Gastrocnemius medialis (tissue), 4 donors: ENCODE results near the gene RMI2.

Experiments
- POLR2A ChIP-seq, 2 donors: fragments of 450-650 bp; IDR thresholded peaks; one replicate each; pipeline ENCODE4 v1.6.1; 2017; ENCODE audit warnings: antibody characterized with exemption in 2 of 2, mild to moderate bottlenecking in 2 of 2, moderate library complexity in 2 of 2
- TF ChIP-seq, protein P1 (sequence below), 5 experiments: fragments of 450-650 bp in 3 of 5; fragments of 200-600 bp in 2 of 5; sonication (generic) in 2 of 5; IDR thresholded peaks in 4 of 5; conservative IDR thresholded peaks in 1 of 5; 1 replicate in 4 of 5; 2 replicates in 1 of 5; pipeline ENCODE4 v1.5.1; 2016 to 2019; ENCODE audit warnings: antibody characterized with exemption in 5 of 5, mild to moderate bottlenecking in 3 of 5, moderate library complexity in 3 of 5

- TF ChIP-seq, protein P1, sequence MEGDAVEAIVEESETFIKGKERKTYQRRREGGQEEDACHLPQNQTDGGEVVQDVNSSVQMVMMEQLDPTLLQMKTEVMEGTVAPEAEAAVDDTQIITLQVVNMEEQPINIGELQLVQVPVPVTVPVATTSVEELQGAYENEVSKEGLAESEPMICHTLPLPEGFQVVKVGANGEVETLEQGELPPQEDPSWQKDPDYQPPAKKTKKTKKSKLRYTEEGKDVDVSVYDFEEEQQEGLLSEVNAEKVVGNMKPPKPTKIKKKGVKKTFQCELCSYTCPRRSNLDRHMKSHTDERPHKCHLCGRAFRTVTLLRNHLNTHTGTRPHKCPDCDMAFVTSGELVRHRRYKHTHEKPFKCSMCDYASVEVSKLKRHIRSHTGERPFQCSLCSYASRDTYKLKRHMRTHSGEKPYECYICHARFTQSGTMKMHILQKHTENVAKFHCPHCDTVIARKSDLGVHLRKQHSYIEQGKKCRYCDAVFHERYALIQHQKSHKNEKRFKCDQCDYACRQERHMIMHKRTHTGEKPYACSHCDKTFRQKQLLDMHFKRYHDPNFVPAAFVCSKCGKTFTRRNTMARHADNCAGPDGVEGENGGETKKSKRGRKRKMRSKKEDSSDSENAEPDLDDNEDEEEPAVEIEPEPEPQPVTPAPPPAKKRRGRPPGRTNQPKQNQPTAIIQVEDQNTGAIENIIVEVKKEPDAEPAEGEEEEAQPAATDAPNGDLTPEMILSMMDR (IDR thresholded peaks at IDR 0.05 in 4 of 5, conservative IDR thresholded peaks at IDR 0.05 in 1 of 5) = no peak
- TF ChIP-seq POLR2A (IDR thresholded peaks at IDR 0.05) = no peak
These were observed 48.4 kb upstream of the RMI2 start for GRCh38 chr16:11296706-11297491.
